Fibroblast of lung (primary cell): ENCODE results near the gene PHF14.

ENCODE experiments used
- EZH2 ChIP-seq: IDR thresholded peaks from 2 replicates; pipeline ENCODE4 v1.5.1; 2012; ENCODE audit warnings: low read length, control low read depth, mild to moderate bottlenecking; ENCODE audit errors: missing control alignments
- TF ChIP-seq, protein P1 (sequence below), 2 donors: IDR thresholded peaks in 1 of 2; conservative IDR thresholded peaks in 1 of 2; 1 replicate in 1 of 2; 2 replicates in 1 of 2; pipeline ENCODE4 v1.5.1; 2011 to 2012; ENCODE audit warnings: low read length in 2 of 2, control low read depth in 1 of 2, inconsistent platforms in 1 of 2, low read depth in 1 of 2, mild to moderate bottlenecking in 1 of 2

DNA sequence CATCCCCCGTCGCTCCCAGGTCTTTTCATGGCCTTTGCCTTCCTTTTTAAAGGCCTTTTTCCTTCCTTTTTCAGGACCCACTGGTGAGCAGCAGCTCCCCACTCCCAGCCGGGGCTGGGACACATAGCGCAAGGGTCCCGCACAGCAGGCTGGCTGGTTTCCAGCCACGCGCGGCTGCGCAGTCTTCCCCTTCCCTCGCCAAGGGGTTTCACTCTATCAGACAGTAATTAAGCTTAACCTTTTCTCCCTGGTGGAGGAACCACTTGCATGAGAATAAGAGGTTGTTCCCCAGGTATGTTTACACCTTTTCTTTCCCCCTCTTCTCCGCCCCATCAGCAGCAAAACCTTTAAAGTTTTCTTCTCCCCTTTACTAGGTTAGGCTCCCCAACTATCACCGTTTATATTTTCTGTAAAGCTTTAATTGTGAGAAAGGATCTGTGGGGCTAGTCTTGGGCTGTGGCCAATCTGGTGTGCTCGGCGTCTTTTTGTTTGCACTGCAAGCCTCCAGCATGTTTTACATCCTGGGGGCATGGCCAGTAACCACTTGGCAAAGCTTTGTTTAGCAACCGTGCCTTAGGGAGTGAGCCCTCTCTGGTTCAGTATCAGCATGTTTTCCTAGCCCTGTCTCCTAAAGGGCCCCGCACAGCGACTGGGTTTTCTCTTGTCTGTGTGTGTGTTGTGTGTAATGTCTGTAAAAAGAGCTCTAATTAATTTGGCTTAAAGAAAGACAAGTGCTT lies 219.6 kb downstream of the PHF14 start:
- TF ChIP-seq, protein P1, sequence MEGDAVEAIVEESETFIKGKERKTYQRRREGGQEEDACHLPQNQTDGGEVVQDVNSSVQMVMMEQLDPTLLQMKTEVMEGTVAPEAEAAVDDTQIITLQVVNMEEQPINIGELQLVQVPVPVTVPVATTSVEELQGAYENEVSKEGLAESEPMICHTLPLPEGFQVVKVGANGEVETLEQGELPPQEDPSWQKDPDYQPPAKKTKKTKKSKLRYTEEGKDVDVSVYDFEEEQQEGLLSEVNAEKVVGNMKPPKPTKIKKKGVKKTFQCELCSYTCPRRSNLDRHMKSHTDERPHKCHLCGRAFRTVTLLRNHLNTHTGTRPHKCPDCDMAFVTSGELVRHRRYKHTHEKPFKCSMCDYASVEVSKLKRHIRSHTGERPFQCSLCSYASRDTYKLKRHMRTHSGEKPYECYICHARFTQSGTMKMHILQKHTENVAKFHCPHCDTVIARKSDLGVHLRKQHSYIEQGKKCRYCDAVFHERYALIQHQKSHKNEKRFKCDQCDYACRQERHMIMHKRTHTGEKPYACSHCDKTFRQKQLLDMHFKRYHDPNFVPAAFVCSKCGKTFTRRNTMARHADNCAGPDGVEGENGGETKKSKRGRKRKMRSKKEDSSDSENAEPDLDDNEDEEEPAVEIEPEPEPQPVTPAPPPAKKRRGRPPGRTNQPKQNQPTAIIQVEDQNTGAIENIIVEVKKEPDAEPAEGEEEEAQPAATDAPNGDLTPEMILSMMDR (conservative IDR thresholded peaks at IDR 0.05 in 1 of 2, IDR thresholded peaks at IDR 0.05 in 1 of 2; ENCODE audit: low read depth in 1 of 2, low read length in 2 of 2) = no peak
- TF ChIP-seq EZH2 = no peak
